Activated CD8-positive, alpha-beta T cell treated with anti-CD3 and anti-CD28 coated beads, Interleukin-2, amount 10 ng/mL, durations not matched to agents 7 days and 5 days (primary cell): ENCODE results near the gene CLTA. TPM values are rescaled to one million over a fixed set of nuclear protein-coding genes. Genes with fewer than 3 reads are reported as not detected.
"Not testable (repeated sequence)": the region's sequence is repeated elsewhere in the genome, so short reads cannot be mapped to it uniquely, and the experiment has no call there.

Experiments
- ATAC-seq: fragments of 150-1000 bp; cut with Tn5 transposase; one replicate; pipeline ENCODE4 v1.10.0; 2021; ENCODE audit warnings: moderate library complexity
- CTCF ChIA-PET: fragments of 350-600 bp; sonication (Branson Sonifier 250); formaldehyde crosslinking; loops from one replicate; lab custom pipeline; 2021; ENCODE audit warnings: antibody characterized with exemption; lab: Charles Lee
- POLR2A ChIA-PET: fragments of 350-600 bp; sonication (Branson Sonifier 250); formaldehyde crosslinking; loops from one replicate; lab custom pipeline; 2021; ENCODE audit warnings: antibody characterized with exemption; lab: Charles Lee
- DNase-seq: peaks from one replicate; pipeline ENCODE4 v3.0.0-alpha.2; 2020
- H3K27ac Mint-ChIP-seq: one replicate; pipeline ENCODE4 v1.8.0; 2021; ENCODE audit warnings: mild to moderate bottlenecking, mixed read lengths
- H3K27me3 Mint-ChIP-seq: one replicate; pipeline ENCODE4 v1.8.0; 2021; ENCODE audit warnings: low read depth, mixed read lengths
- H3K36me3 Mint-ChIP-seq: one replicate; pipeline ENCODE4 v1.8.0; 2021; ENCODE audit warnings: low read depth, mixed read lengths
- H3K4me1 Mint-ChIP-seq: one replicate; pipeline ENCODE4 v1.8.0; 2021; ENCODE audit warnings: low read depth, mixed read lengths
- H3K4me3 Mint-ChIP-seq: one replicate; pipeline ENCODE4 v1.8.0; 2021; ENCODE audit warnings: mild to moderate bottlenecking, mixed read lengths
- H3K9me3 Mint-ChIP-seq: one replicate; pipeline ENCODE4 v1.8.0; 2022; ENCODE audit warnings: mixed read lengths; ENCODE audit not compliant: insufficient read depth
- total RNA-seq, 2 experiments: library from RNA; stranded (reverse); gene quantifications; one replicate each; pipeline ENCODE4 v1.2.3, GENCODE V29; 2021

The CLTA gene
- total RNA-seq, 2 experiments from 2014 or later = 167 to 170 TPM

DNA sequence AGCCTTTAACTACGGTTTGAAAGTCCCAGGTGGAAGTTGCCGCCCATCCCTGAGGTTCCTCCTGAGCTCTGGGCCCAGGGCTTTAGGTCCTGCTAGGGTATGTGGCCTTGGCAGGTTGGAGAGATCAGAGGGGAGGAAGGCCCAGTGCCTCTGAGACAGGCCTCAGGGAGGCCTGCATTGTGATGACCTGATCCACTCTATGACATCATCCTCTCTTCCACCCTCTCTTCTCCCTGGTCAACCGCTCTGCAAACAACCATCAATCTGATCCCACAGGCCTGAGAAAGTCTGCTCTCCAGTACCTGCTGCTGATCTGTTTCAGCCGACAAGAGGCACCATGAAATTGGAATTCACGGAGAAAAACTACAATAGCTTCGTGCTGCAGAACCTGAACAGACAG lies 21.6 kb upstream of the CLTA start, which contains the start of gene CCIN:
Gene CCIN, plus strand, starts transcription at position 223 of the 400 bp plus-strand sequence. Its CDS starts 115 bp downstream, at position 338.
- DNase-seq (no peak), ATAC-seq (no peak)
- Mint-ChIP-seq H3K36me3 (no peaks in the 10 kb centered on the region), H3K9me3 (no peaks in the 10 kb centered on the region), H3K27me3 (peaks cover 14% of the 10 kb centered on the region), H3K4me3 (no peak within 1 kb of the TSS), H3K27ac (no peak within 1 kb of the TSS), H3K4me1 (peaks cover 20% of the 10 kb centered on the region)
- ChIA-PET CTCF (interaction anchor here (1.5 to 9.5 kb wide), 4 partner anchors 17 to 160 kb away, joined by 3 to 304 read pairs (median 16); partner anchors contain the start of gene CLTA), POLR2A (interaction anchor here (2.0 kb wide), 1 partner anchor 22 kb away, joined by 8 read pairs; the partner anchor contains the start of gene CLTA)

- H3K4me3 Mint-ChIP-seq = no peak overlapping the region
- H3K27me3 Mint-ChIP-seq = peaks cover 14% of the 10 kb centered on the region
- no peaks in the 10 kb centered on the region for H3K9me3 Mint-ChIP-seq
- no peak overlapping the region for H3K27ac Mint-ChIP-seq
- DNase-seq = no peak
- no peak for ATAC-seq
- peaks cover 24% of the 10 kb centered on the region for H3K4me1 Mint-ChIP-seq
- POLR2A ChIA-PET = interaction anchor here (2.0 kb wide), 1 partner anchor 21 kb away, joined by 8 read pairs; the partner anchor contains the start of gene CLTA
- CTCF ChIA-PET = interaction anchor here (1.3 to 9.5 kb wide), 4 partner anchors 18 to 160 kb away, joined by 3 to 304 read pairs (median 6); partner anchors contain the start of gene CLTA
- no peaks in the 10 kb centered on the region for H3K36me3 Mint-ChIP-seq
These were observed 21.0 kb upstream of the CLTA start for GRCh38 chr9:36169708-36170107.

GRCh38 chr9:36170531-36170930 lies 20.2 kb upstream of the CLTA start:
- no peak for DNase-seq
- H3K27ac Mint-ChIP-seq = no peak overlapping the region
- H3K4me3 Mint-ChIP-seq = no peak overlapping the region
- no peak for ATAC-seq
- CTCF ChIA-PET = interaction anchor here (1.3 to 9.5 kb wide), 2 partner anchors 20 to 68 kb away, joined by 5 to 304 read pairs; partner anchors contain the start of gene CLTA
- H3K4me1 Mint-ChIP-seq = peaks cover 19% of the 10 kb centered on the region
- H3K27me3 Mint-ChIP-seq = peaks cover 18% of the 10 kb centered on the region
- no peaks in the 10 kb centered on the region for H3K36me3 Mint-ChIP-seq
- H3K9me3 Mint-ChIP-seq = no peaks in the 10 kb centered on the region
- POLR2A ChIA-PET = no interaction called here

GRCh38 chr9:36173861-36174260 lies 16.9 kb upstream of the CLTA start:
- H3K27ac Mint-ChIP-seq = no peak overlapping the region
- CTCF ChIA-PET = interaction anchor here (0.7 to 2.4 kb wide), 4 partner anchors 16 to 72 kb away, joined by 4 to 9 read pairs (median 4); partner anchors contain the start of gene CLTA
- DNase-seq = no peak

DNA sequence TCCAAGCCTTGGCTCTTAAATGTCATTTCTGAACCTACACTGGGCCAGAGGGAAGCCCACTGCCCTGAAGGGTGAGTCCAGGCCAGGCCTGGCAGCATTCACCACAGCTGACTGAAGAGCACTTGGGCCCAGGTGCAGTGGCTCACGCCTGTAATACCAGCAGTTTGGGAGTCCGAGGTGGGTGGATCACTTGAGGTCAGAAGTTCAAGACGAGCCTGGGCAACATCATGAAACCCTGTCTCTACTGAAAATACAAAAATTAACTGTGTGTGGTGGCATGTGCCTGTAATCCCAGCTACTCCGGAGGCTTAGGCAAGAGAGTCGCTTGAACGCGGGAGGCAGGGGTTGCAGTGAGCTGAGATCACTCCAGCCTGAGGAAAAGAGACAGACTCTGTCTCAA lies 16.4 kb upstream of the CLTA start:
- H3K4me3 Mint-ChIP-seq = no peak overlapping the region
- peaks cover 1% of the 10 kb centered on the region for H3K36me3 Mint-ChIP-seq
- ChIA-PET CTCF (interaction anchor here (0.7 to 2.4 kb wide), 3 partner anchors 15 to 73 kb away, joined by 4 to 9 read pairs (median 4); no protein-coding TSS in a partner anchor), POLR2A (no interaction called here)
- no peak for DNase-seq
- no peak for ATAC-seq
- no peaks in the 10 kb centered on the region for H3K9me3 Mint-ChIP-seq
- peaks cover 19% of the 10 kb centered on the region for H3K4me1 Mint-ChIP-seq
- no peak overlapping the region for H3K27ac Mint-ChIP-seq
- peaks cover 8% of the 10 kb centered on the region for H3K27me3 Mint-ChIP-seq

More at GRCh38 chr9:36173861-36174260, 16.9 kb upstream of the CLTA start:
- Mint-ChIP-seq H3K9me3 (no peaks in the 10 kb centered on the region), H3K4me1 (peaks cover 15% of the 10 kb centered on the region), H3K36me3 (no peaks in the 10 kb centered on the region), H3K27me3 (peaks cover 9% of the 10 kb centered on the region), H3K4me3 (no peak overlapping the region)
- ATAC-seq = no peak
- POLR2A ChIA-PET = no interaction called here

GRCh38 chr9:36174731-36175130 lies 16.0 kb upstream of the CLTA start:
- POLR2A ChIA-PET = no interaction called here
- CTCF ChIA-PET = interaction anchor here (2.4 kb wide), 1 partner anchor 72 kb away, joined by 9 read pairs; no protein-coding TSS in a partner anchor
- peaks cover 19% of the 10 kb centered on the region for H3K4me1 Mint-ChIP-seq
- H3K4me3 Mint-ChIP-seq = no peak overlapping the region
- ATAC-seq = no peak
- H3K9me3 Mint-ChIP-seq = no peaks in the 10 kb centered on the region
- peaks cover 8% of the 10 kb centered on the region for H3K27me3 Mint-ChIP-seq
- DNase-seq = no peak
- H3K27ac Mint-ChIP-seq = no peak overlapping the region
- H3K36me3 Mint-ChIP-seq = peaks cover 1% of the 10 kb centered on the region

DNA sequence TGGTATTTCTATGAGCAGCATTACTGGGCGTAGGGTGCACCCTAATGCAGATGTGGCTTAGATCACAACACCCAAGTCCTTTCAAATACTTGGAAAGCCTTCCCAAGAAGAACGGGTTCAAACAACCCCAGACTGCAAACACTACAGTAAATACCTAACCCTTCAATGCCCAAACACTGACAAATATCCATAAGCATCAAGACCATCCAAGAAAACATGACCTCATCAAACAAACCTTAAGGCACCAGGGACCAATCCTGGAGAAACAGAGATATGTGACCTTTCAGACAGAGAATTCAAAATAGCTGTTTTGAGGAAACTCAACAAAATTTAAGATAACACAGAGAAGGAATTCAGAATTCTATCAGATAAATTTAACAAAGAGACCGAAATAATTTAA lies 15.5 kb upstream of the CLTA start:
- CTCF ChIA-PET = interaction anchor here (1.2 to 3.7 kb wide), 3 partner anchors 8 to 72 kb away, joined by 5 to 18 read pairs (median 9); partner anchors contain the start of gene CLTA
- H3K36me3 Mint-ChIP-seq, H3K9me3 Mint-ChIP-seq, POLR2A ChIA-PET, H3K4me3 Mint-ChIP-seq, ATAC-seq, DNase-seq, H3K27ac Mint-ChIP-seq: not testable (repeated sequence)
- Mint-ChIP-seq H3K27me3 (peaks cover 13% of the 10 kb centered on the region), H3K4me1 (peaks cover 19% of the 10 kb centered on the region)

DNA sequence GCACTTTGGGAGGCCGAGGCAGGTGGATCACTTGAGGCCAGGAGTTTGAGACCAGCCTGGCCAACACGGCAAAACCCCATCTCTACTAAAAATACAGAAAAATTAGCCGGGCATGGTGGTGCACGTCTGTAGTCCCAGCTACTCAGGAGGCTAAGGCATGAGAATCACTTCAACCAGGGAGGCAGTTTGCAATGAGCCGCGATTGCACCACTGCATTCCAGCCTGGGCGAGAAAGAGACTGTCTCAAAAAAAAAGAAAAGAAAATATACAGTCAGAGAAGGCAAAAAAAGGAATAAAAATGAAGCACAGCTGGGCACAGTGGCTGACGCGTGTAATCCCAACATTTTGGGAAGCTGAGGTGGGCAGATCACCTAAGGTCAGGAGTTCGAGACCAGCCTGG lies 14.2 kb upstream of the CLTA start:
- CTCF ChIA-PET = interaction anchor here (1.2 to 3.7 kb wide), 2 partner anchors 10 to 14 kb away, joined by 5 to 18 read pairs; partner anchors contain the start of gene CLTA
- not testable (repeated sequence) for H3K4me3 Mint-ChIP-seq

GRCh38 chr9:36177571-36177970 lies 13.2 kb upstream of the CLTA start:
- no peak for DNase-seq
- H3K9me3 Mint-ChIP-seq = no peaks in the 10 kb centered on the region
- no peak for ATAC-seq
- H3K4me3 Mint-ChIP-seq = no peak overlapping the region
- H3K4me1 Mint-ChIP-seq = peaks cover 19% of the 10 kb centered on the region
- ChIA-PET CTCF (interaction anchor here (1.0 to 3.7 kb wide), 2 partner anchors 10 to 13 kb away, joined by 3 to 18 read pairs; partner anchors contain the start of gene CLTA), POLR2A (interaction anchor here (0.7 kb wide), 1 partner anchor 151 kb away, joined by 4 read pairs; no protein-coding TSS in a partner anchor)
- no peak overlapping the region for H3K27ac Mint-ChIP-seq
- H3K27me3 Mint-ChIP-seq = peaks cover 21% of the 10 kb centered on the region
- peaks cover 1% of the 10 kb centered on the region for H3K36me3 Mint-ChIP-seq

More for the DNA sequence above, 14.2 kb upstream of the CLTA start:
- H3K27ac Mint-ChIP-seq, H3K36me3 Mint-ChIP-seq, ATAC-seq, POLR2A ChIA-PET, DNase-seq, H3K9me3 Mint-ChIP-seq: not testable (repeated sequence)
- peaks cover 17% of the 10 kb centered on the region for H3K27me3 Mint-ChIP-seq
- peaks cover 19% of the 10 kb centered on the region for H3K4me1 Mint-ChIP-seq

DNA sequence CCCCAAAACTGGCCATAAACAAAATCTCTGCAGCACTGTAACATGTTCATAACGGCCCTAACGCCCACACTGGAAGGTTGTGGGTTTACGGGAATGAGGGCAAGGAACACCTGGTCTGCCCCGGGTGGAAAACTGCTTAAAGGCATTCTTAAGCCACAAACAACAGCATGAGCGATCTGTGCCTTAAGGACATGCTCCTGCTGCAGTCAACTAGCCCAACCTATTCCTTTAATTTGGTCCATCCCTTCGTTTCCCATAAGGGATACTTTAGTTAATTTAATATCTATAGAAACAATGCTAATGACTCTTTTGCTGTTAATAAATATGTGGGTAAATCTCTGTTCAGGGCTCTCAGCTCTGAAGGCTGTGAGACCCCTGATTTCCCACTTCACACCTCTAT lies 10.5 kb upstream of the CLTA start:
- ATAC-seq, DNase-seq, H3K4me3 Mint-ChIP-seq, CTCF ChIA-PET, H3K27ac Mint-ChIP-seq, H3K4me1 Mint-ChIP-seq, H3K36me3 Mint-ChIP-seq, H3K9me3 Mint-ChIP-seq: not testable (repeated sequence)
- POLR2A ChIA-PET = interaction anchor here (0.7 kb wide), 1 partner anchor 940 kb away, joined by 3 read pairs; no protein-coding TSS in a partner anchor
- H3K27me3 Mint-ChIP-seq = peaks cover 17% of the 10 kb centered on the region

GRCh38 chr9:36187414-36187813 lies 3.3 kb upstream of the CLTA start:
- DNase-seq (no peak), ATAC-seq (no peak)
- CTCF ChIA-PET = interaction anchor here (1.1 to 4.1 kb wide), 2 partner anchors 20 to 85 kb away, joined by 5 to 25 read pairs; partner anchors contain the start of gene CCIN
- H3K4me3 Mint-ChIP-seq = no peak overlapping the region
- H3K27ac Mint-ChIP-seq = no peak overlapping the region
- H3K4me1 Mint-ChIP-seq = peaks cover 24% of the 10 kb centered on the region
- H3K9me3 Mint-ChIP-seq = no peaks in the 10 kb centered on the region
- peaks cover 8% of the 10 kb centered on the region for H3K27me3 Mint-ChIP-seq
- peaks cover 10% of the 10 kb centered on the region for H3K36me3 Mint-ChIP-seq
- POLR2A ChIA-PET = no interaction called here

DNA sequence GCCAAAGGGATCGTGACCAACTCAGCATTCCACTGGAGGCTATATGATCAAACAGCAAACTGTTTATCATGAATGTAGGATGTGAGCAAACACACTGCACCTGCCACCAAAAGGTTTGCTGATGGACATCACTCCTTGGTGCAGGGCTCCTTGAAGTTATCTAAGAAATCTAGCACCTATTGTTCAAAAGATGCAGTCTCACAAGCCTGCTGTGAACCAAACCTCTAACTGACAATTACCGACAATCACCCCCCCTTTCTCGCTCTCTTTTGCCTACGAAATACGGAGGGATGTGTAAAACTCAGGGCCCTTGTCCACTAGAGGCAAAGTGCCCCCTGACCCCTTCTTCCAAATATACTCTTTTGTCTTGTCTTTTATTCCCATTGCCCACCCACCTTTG lies 2.5 kb upstream of the CLTA start:
- Mint-ChIP-seq H3K4me1 (peaks cover 32% of the 10 kb centered on the region), H3K27me3 (peaks cover 8% of the 10 kb centered on the region), H3K27ac (peak overlapping the region; percentile 37), H3K4me3 (no peak overlapping the region), H3K36me3 (peaks cover 16% of the 10 kb centered on the region), H3K9me3 (no peaks in the 10 kb centered on the region)
- ChIA-PET CTCF (interaction anchor here (2.6 to 6.3 kb wide), 3 partner anchors 21 to 141 kb away, joined by 15 to 71 read pairs (median 25); partner anchors contain the start of gene CCIN), POLR2A (interaction anchor here (4.2 kb wide), 1 partner anchor 44 kb away, joined by 26 read pairs; no protein-coding TSS in a partner anchor)
- no peak for DNase-seq
- ATAC-seq = no peak
